C4-2B (cell line): ENCODE measurements around the gene LYPLAL1.

ENCODE experiments used
- H3K27ac ChIP-seq: fragments of 450-650 bp; 2 replicates; pipeline ENCODE4 v1.5.1; 2017
- CTCF ChIP-seq: fragments of 450-650 bp; conservative IDR thresholded peaks from 2 replicates; pipeline ENCODE4 v1.5.1; 2017; ENCODE audit warnings: mild to moderate bottlenecking
- ZFX ChIP-seq: fragments of 450-650 bp; IDR thresholded peaks from 2 replicates; pipeline ENCODE4 v1.6.1; 2017

Gene LYPLAL1

GRCh38 chr1:219140303-219140877 lies 33.3 kb upstream of the LYPLAL1 start:
- H3K27ac ChIP-seq: no peak overlapping the region
- TF ChIP-seq CTCF: no peak
- TF ChIP-seq ZFX: no peak

GRCh38 chr1:219143735-219144134 lies 29.9 kb upstream of the LYPLAL1 start:
- TF ChIP-seq CTCF: no peak
- TF ChIP-seq ZFX: no peak
- no peak overlapping the region for H3K27ac ChIP-seq

- H3K27ac ChIP-seq: no peak overlapping the region
- TF ChIP-seq CTCF (no peak), ZFX (no peak)
Observed at GRCh38 chr1:219144658-219145315, 28.9 kb upstream of the LYPLAL1 start.

- H3K27ac ChIP-seq: no peak overlapping the region
- TF ChIP-seq ZFX (no peak), CTCF (no peak)
Observed at GRCh38 chr1:219147571-219148019, 26.1 kb upstream of the LYPLAL1 start.

GRCh38 chr1:219149009-219149577 lies 24.6 kb upstream of the LYPLAL1 start:
- TF ChIP-seq ZFX (no peak), CTCF (no peak)
- no peak overlapping the region for H3K27ac ChIP-seq

GRCh38 chr1:219149953-219150352 lies 23.7 kb upstream of the LYPLAL1 start:
- no peak for TF ChIP-seq ZFX
- TF ChIP-seq CTCF: no peak
- no peak overlapping the region for H3K27ac ChIP-seq

GRCh38 chr1:219150913-219151312 lies 22.8 kb upstream of the LYPLAL1 start:
- H3K27ac ChIP-seq: no peak overlapping the region
- no peak for TF ChIP-seq ZFX
- no peak for TF ChIP-seq CTCF
